ENCODE data around the gene SERAC1.

DNA sequence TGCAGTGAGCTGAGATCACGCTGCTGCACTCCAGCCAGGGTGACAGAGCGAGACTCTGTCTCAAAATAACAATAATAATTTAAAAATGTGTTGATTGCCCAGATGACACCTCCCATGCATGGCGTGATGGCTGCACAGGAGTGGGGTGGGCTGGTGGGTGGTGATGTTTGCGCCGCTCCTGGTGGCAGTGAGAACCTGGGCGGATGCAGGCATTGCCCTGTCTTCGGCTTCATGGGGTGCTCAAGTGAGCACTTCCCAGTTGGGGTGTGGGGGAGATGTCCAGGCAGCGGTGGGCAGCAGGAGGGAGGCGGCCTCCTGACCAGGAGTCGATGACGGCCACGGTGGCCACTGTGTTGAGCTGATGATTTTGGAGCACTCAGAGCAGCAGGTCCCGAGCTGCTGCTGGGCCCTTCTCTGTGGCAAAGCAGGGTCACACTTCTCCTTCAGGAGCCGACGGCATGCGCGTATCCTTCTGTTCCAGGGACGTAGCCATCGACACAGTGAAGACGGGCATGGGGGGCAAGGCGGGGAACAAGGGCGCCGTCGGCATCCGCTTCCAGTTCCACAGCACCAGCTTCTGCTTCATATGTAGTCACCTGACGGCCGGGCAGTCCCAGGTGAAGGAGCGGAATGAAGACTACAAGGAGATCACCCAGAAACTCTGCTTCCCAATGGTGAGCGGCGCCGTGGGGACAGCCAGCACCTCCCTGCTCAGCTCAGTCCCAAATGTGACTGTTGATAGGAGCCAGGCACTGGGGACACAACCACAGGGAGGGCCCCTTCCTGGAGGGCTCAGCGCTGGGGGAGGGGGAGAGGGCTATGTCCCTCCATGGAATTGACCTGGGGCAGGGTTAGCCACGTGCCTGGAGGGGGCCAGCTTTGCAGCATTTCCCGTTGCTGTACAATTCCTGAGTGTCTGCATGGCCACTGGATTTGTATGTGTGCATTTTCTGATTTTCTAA, 96.7 kb downstream of the SERAC1 start:
- no peak for TF ChIP-seq CTCF (IDR thresholded peaks at IDR 0.05)
- TF ChIP-seq POLR2A (IDR thresholded peaks at IDR 0.05) = no peak
